ENCODE measurements around the gene CNP. TPM values are rescaled to one million over a fixed set of nuclear protein-coding genes. Genes with fewer than 3 reads are reported as not detected.
A peak's percentile ranks its signal among the peaks of the same experiment; 100 is the strongest.

The CNP gene
- total RNA-seq, 4 donors from 2014 or later = 10.2 to 74.7 (median 40.2) TPM

GRCh38 chr17:41962768-41963434 is 3.7 kb upstream of the CNP start:
- Histone ChIP-seq H3K4me1 (peaks cover 0 to 9% of the 10 kb centered on the region in 2 donors), H3K4me3 (no peak overlapping the region), H3K9me3 (no peaks in the 10 kb centered on the region), H3K36me3 (no peaks in the 10 kb centered on the region), H3K27me3 (no peaks in the 10 kb centered on the region), H3K27ac (no peak overlapping the region)
- DNase-seq = peak; percentile 74 to 82
- intact Hi-C loops (cut with DNase I; ENCODE audit: low total_unique reads) = loop anchor here (10.0 kb wide), 2 partner anchors 62 to 152 kb away; partner anchors contain the start of genes DHX58 and NKIRAS2
- TF ChIP-seq CTCF (IDR thresholded peaks at IDR 0.05) = peak; percentile 79 to 85 (median 80)
- no peak for TF ChIP-seq POLR2A (IDR thresholded peaks at IDR 0.05)

- no peaks in the 10 kb centered on the region for H3K27me3 ChIP-seq
- H3K4me3 ChIP-seq = peak overlapping the region; percentile 79 to 92
- peaks cover 0 to 9% of the 10 kb centered on the region in 2 donors for H3K4me1 ChIP-seq
- H3K27ac ChIP-seq = peak overlapping the region; percentile 85 to 91
- H3K9me3 ChIP-seq = no peaks in the 10 kb centered on the region
- peak; percentile 55 to 63 for DNase-seq
- H3K36me3 ChIP-seq = no peaks in the 10 kb centered on the region
- no peak for TF ChIP-seq CTCF (IDR thresholded peaks at IDR 0.05)
- TF ChIP-seq POLR2A (IDR thresholded peaks at IDR 0.05) = no peak
- intact Hi-C loops (cut with DNase I; ENCODE audit: low total_unique reads) = loop anchor here (10.0 kb wide), 2 partner anchors 59 to 149 kb away; partner anchors contain the start of genes DHX58 and NKIRAS2
Observed at GRCh38 chr17:41965694-41966462, 717 bp upstream of the CNP start.

- Histone ChIP-seq H3K9me3 (no peaks in the 10 kb centered on the region), H3K27me3 (no peaks in the 10 kb centered on the region), H3K4me3 (peak overlapping the region; percentile 79 to 92), H3K27ac (peak overlapping the region; percentile 85 to 91), H3K36me3 (no peaks in the 10 kb centered on the region), H3K4me1 (peaks cover 0 to 9% of the 10 kb centered on the region in 2 donors)
- intact Hi-C loops (cut with DNase I; ENCODE audit: low total_unique reads) = loop anchor here (10.0 kb wide), 2 partner anchors 57 to 147 kb away; partner anchors contain the start of genes DHX58 and NKIRAS2
- TF ChIP-seq POLR2A (IDR thresholded peaks at IDR 0.05) (no peak), CTCF (IDR thresholded peaks at IDR 0.05) (no peak)
- no peak for DNase-seq
Observed at GRCh38 chr17:41967141-41967920, 736 bp downstream of the CNP start.

GRCh38 chr17:41967921-41968578 is 1.5 kb downstream of the CNP start:
- no peaks in the 10 kb centered on the region for H3K9me3 ChIP-seq
- peak overlapping the region in 1 of 2 donors; percentile 91 for H3K27ac ChIP-seq
- intact Hi-C loops (cut with DNase I; ENCODE audit: low total_unique reads) = loop anchor here (10.0 kb wide), 2 partner anchors 57 to 147 kb away; partner anchors contain the start of genes DHX58 and NKIRAS2
- DNase-seq = no peak
- H3K27me3 ChIP-seq = no peaks in the 10 kb centered on the region
- TF ChIP-seq POLR2A (IDR thresholded peaks at IDR 0.05) (no peak), CTCF (IDR thresholded peaks at IDR 0.05) (no peak)
- no peaks in the 10 kb centered on the region for H3K36me3 ChIP-seq
- no peak overlapping the region for H3K4me3 ChIP-seq
- peaks cover 0 to 9% of the 10 kb centered on the region in 2 donors for H3K4me1 ChIP-seq
